GM19238 (cell line): Measurements from ENCODE around the gene ATP8A2.
"Not testable (repeated sequence)": the region's sequence is repeated elsewhere in the genome, so short reads cannot be mapped to it uniquely, and the experiment has no call there.

Experiments used
- DNase-seq: peaks from one replicate; pipeline ENCODE4 v3.0.0; 2011; ENCODE audit warnings: low spot score; ENCODE audit not compliant: insufficient read length

ATP8A2 gene

GRCh38 chr13:25541434-25542123 lies 169.8 kb downstream of the ATP8A2 start:
- no peak for DNase-seq

GRCh38 chr13:25548991-25549390 lies 177.2 kb downstream of the ATP8A2 start:
- not testable (repeated sequence) for DNase-seq

GRCh38 chr13:25561812-25562211 lies 190.0 kb downstream of the ATP8A2 start:
- no peak for DNase-seq

- DNase-seq = no peak
These were observed 198.4 kb downstream of the ATP8A2 start for GRCh38 chr13:25570185-25570584.

GRCh38 chr13:25571237-25571636 lies 199.5 kb downstream of the ATP8A2 start:
- DNase-seq = no peak

- DNase-seq = not testable (repeated sequence)
These were observed 200.4 kb downstream of the ATP8A2 start for GRCh38 chr13:25572171-25572570.

GRCh38 chr13:25574437-25575411 lies 202.9 kb downstream of the ATP8A2 start:
- DNase-seq = peak; percentile 33

GRCh38 chr13:25575562-25575961 lies 203.8 kb downstream of the ATP8A2 start:
- DNase-seq = no peak

- no peak for DNase-seq
These were observed 206.8 kb downstream of the ATP8A2 start for GRCh38 chr13:25578526-25578925.

- no peak for DNase-seq
These were observed 207.4 kb downstream of the ATP8A2 start for GRCh38 chr13:25579221-25579620.

- DNase-seq = no peak
These were observed 209.6 kb downstream of the ATP8A2 start for GRCh38 chr13:25581351-25581750.

GRCh38 chr13:25584087-25584486 lies 212.3 kb downstream of the ATP8A2 start:
- DNase-seq = no peak

GRCh38 chr13:25585000-25585399 lies 213.2 kb downstream of the ATP8A2 start:
- DNase-seq = no peak

GRCh38 chr13:25587326-25587980 lies 215.7 kb downstream of the ATP8A2 start:
- no peak for DNase-seq

- DNase-seq = no peak
These were observed 216.7 kb downstream of the ATP8A2 start for GRCh38 chr13:25588336-25589060.

GRCh38 chr13:25598421-25598820 lies 226.6 kb downstream of the ATP8A2 start:
- DNase-seq = no peak

GRCh38 chr13:25602176-25602575 lies 230.4 kb downstream of the ATP8A2 start:
- DNase-seq = no peak

GRCh38 chr13:25604106-25604505 lies 232.3 kb downstream of the ATP8A2 start:
- DNase-seq = no peak

GRCh38 chr13:25607096-25607495 lies 235.3 kb downstream of the ATP8A2 start:
- no peak for DNase-seq

- DNase-seq = no peak
These were observed 236.4 kb downstream of the ATP8A2 start for GRCh38 chr13:25608181-25608580.

- no peak for DNase-seq
These were observed 244.9 kb downstream of the ATP8A2 start for GRCh38 chr13:25616674-25617073.
